Measurements from ENCODE around the gene SLC46A3. TPM values are rescaled to one million over a fixed set of nuclear protein-coding genes. Genes with fewer than 3 reads are reported as not detected.

SLC46A3 gene
- total RNA-seq, 1 donor from 2014 or later: 2.7 TPM

DNA sequence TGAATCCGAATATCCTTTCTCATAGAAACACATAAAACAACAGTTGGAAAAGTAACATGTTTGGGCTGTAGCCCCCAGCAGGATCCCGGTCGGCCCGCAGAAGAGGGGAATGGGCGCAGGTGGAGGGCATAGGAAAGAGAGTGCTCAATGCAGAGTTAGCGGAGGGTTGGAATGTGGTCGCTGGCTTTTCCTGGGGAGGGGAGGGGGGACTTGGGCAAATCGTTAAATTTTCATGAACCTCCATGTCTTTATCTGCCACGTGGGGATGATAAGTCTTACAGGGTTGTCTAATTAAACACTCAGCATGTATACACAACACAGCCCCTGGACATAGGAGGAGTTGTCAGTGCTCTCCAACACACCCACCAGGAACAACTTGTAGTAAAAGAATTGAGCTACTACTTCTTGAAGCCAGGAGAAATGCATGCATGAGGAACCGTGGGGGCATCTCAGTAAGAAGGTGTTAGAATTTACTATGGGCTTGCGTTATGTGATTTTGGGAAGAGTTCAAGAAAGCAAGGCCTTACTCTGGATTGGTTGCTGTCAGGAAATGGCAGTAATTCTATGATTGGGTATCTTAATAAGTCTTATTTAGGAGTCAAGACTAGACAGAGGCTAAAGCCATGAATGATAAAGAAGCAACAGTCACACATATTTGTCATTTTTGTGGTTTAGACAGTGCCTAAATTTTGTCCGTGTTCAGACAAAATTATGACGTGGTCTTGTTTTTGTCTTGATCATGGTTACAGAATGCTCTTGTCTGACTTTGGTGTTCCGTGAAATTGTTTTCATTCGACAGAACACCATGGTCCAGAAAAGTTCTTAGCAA, 671 bp upstream of the SLC46A3 start:
- peak overlapping the region; percentile 82 for H3K27ac Mint-ChIP-seq
- peak overlapping the region; percentile 85 for H3K4me3 Mint-ChIP-seq
- intact Hi-C loops (cut with micrococcal nuclease): loop anchor here (1.0 to 5.0 kb wide), 5 partner anchors 41 to 1467 kb away; partner anchors contain the start of genes PAN3, POMP and RPL21
- H3K4me1 Mint-ChIP-seq (ENCODE audit: low read depth): peaks cover 32% of the 10 kb centered on the region
- peaks cover 4% of the 10 kb centered on the region for H3K27me3 Mint-ChIP-seq (ENCODE audit: insufficient read depth)
- H3K9me3 Mint-ChIP-seq: no peaks in the 10 kb centered on the region
- no peaks in the 10 kb centered on the region for H3K36me3 Mint-ChIP-seq (ENCODE audit: low read depth)
- DNase-seq (ENCODE audit: low spot score): no peak

DNA sequence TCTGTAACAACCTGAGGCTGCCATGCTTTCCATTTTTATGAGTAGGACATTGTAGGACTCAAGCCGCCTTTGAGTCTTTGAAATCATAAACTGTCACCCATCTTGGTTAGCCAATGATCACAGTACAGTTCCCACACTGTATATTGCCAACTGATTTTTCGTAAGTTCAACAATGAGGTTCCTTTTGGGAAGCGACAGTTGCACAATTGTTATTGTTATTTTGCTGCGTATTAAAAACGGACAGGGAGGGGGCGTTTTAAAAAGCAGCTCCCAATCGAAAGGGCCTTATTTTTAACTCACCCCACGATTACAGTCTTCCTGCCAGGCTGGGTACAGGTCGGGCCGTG, 601 bp downstream of the SLC46A3 start:
- Mint-ChIP-seq H3K4me3 (peak overlapping the region; percentile 85), H3K4me1 (ENCODE audit: low read depth) (peaks cover 32% of the 10 kb centered on the region), H3K9me3 (no peaks in the 10 kb centered on the region), H3K27ac (peak overlapping the region; percentile 82), H3K36me3 (ENCODE audit: low read depth) (no peaks in the 10 kb centered on the region), H3K27me3 (ENCODE audit: insufficient read depth) (peaks cover 4% of the 10 kb centered on the region)
- no peak for DNase-seq (ENCODE audit: low spot score)
- intact Hi-C loops (cut with micrococcal nuclease): loop anchor here (1.0 to 5.0 kb wide), 5 partner anchors 10 to 1466 kb away; partner anchors contain the start of genes PAN3 and RPL21

DNA sequence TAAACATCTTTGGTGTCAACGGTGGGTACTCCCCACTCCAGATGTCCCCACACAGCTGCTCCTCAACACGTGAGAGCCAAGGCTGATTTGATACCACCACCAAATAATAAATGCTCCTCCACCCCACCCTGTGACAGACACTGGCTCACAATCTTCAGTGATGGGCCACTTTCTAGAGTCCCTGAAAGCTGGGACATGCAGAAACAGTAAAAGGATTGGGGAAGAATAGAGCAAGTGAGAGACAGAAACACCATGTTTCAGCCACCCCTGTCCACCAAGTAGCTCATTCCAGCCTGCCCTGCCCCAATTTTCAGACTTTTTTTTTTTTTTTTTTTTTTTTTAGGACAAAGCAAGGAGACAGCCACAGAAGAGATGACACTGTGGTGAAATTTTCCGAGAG, 1.6 kb downstream of the SLC46A3 start:
- Mint-ChIP-seq H3K4me3 (peak overlapping the region; percentile 66), H3K27ac (no peak overlapping the region), H3K27me3 (ENCODE audit: insufficient read depth) (peaks cover under 1% of the 10 kb centered on the region), H3K9me3 (no peaks in the 10 kb centered on the region), H3K36me3 (ENCODE audit: low read depth) (no peaks in the 10 kb centered on the region), H3K4me1 (ENCODE audit: low read depth) (peaks cover 32% of the 10 kb centered on the region)
- no peak for DNase-seq (ENCODE audit: low spot score)
- intact Hi-C loops (cut with micrococcal nuclease): loop anchor here (5.0 kb wide), 1 partner anchor 1465 kb away; the partner anchor contains the start of gene RPL21

DNA sequence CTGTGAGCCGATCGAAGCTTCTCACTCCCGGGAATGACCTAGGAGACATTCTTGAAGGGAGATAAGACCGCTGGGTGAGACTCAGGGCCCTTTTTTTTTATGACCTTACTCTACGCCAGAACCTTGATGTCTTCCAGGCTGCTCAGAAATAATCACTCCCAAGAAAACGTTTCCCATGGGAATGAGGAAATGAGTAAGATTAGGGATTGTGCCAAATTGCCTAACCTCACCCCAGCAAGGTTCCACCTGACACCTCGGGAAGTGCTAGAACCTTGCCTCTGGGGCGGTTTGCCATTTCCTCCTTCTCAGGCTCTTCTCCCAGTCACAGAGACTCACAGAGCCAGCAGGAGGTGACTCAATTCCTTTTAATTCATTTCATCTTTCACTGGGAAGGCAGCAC, 2.3 kb downstream of the SLC46A3 start:
- Mint-ChIP-seq H3K27me3 (ENCODE audit: insufficient read depth) (no peaks in the 10 kb centered on the region), H3K4me1 (ENCODE audit: low read depth) (peaks cover 32% of the 10 kb centered on the region), H3K36me3 (ENCODE audit: low read depth) (peaks cover 4% of the 10 kb centered on the region), H3K9me3 (no peaks in the 10 kb centered on the region), H3K4me3 (no peak overlapping the region), H3K27ac (no peak overlapping the region)
- no peak for DNase-seq (ENCODE audit: low spot score)
- intact Hi-C loops (cut with micrococcal nuclease): loop anchor here (5.0 kb wide), 1 partner anchor 1464 kb away; the partner anchor contains the start of gene RPL21

DNA sequence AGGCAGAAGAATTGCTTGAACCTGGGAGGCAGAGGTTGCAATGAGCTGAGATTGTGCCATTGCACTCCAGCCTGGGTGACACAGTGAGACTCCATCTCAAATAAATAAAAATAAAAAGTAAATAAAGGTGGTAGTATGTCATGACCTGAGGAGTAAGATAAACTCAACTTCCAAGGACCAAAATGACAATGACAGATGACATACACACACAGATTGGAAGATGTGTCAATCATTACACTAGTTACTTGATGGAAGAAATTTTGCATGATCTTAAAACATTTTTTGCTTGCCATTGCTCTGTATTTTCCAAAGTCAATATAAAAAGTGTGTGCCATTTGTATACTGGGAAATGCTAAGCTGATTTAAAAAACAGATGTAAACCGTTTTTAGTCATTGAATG, 4.1 kb downstream of the SLC46A3 start:
- H3K27ac Mint-ChIP-seq: no peak overlapping the region
- intact Hi-C loops (cut with micrococcal nuclease): loop anchor here (5.0 kb wide), 1 partner anchor 1462 kb away; the partner anchor contains the start of gene RPL21
- no peak for DNase-seq (ENCODE audit: low spot score)
- H3K27me3 Mint-ChIP-seq (ENCODE audit: insufficient read depth): no peaks in the 10 kb centered on the region
- H3K36me3 Mint-ChIP-seq (ENCODE audit: low read depth): peaks cover 8% of the 10 kb centered on the region
- no peak overlapping the region for H3K4me3 Mint-ChIP-seq
- H3K4me1 Mint-ChIP-seq (ENCODE audit: low read depth): peaks cover 30% of the 10 kb centered on the region
- no peaks in the 10 kb centered on the region for H3K9me3 Mint-ChIP-seq

DNA sequence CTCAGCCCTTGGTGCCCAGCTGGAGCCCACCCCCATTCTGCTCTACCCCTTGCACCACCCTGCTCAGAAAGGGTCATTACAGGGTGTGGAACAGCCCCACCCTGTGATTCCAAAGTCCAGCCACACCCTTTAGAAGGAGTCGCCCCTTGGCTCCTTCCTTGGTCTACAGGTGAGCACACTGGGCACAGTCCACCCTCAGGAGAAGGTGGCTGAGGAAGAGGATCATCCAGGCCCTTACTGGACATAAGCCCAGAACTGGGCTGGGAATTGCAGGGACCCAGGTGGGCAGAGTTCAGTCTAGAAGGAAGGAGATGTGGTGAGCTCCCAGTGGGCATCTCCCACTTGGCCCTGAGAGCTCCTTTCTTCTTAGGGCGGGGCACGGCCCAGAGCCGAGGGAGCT, 8.6 kb downstream of the SLC46A3 start:
- Mint-ChIP-seq H3K27me3 (ENCODE audit: insufficient read depth) (no peaks in the 10 kb centered on the region), H3K9me3 (no peaks in the 10 kb centered on the region), H3K4me1 (ENCODE audit: low read depth) (peaks cover 12% of the 10 kb centered on the region), H3K4me3 (no peak overlapping the region), H3K27ac (no peak overlapping the region), H3K36me3 (ENCODE audit: low read depth) (peaks cover 13% of the 10 kb centered on the region)
- no peak for DNase-seq (ENCODE audit: low spot score)
- intact Hi-C loops (cut with micrococcal nuclease): no loop called here

DNA sequence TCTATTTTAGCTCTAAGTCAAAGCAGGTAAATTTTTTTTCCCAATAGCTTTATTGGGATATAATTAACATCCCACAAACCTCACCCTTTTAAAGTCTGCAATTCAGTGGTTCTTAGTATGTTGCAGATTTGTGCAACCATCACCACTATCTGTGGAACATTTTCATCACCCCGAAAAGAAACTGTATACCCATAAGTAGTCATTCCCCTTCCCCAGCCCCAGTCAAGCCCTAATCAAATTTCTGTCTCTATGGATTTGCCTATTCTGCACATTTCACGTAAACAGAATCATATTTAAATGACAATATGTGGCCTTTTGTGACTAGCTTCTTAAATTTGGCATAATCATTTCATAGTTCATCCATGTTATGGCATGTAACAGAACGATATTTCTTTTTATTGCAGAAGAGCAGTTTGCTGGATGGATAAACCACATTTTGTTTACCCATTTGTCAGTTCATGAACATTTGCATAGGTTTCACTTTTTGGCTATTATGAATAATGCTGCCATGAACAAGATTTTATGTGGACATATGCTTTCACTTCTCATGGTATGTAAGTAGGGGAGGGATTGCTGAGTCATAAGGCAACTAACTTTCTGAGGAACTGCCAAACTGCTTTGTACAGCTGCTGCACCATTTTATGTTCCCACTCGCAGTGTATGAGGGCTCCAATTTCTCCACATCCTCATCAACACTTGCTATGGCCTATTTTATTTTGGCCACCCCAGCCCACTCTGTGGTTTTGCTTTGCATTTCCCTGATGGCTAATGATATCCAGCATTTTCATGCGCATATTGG, 10.9 kb downstream of the SLC46A3 start:
- H3K9me3 Mint-ChIP-seq: no peaks in the 10 kb centered on the region
- H3K27ac Mint-ChIP-seq: peak overlapping the region; percentile 6
- peaks cover 14% of the 10 kb centered on the region for H3K36me3 Mint-ChIP-seq (ENCODE audit: low read depth)
- H3K27me3 Mint-ChIP-seq (ENCODE audit: insufficient read depth): no peaks in the 10 kb centered on the region
- no peak for DNase-seq (ENCODE audit: low spot score)
- H3K4me3 Mint-ChIP-seq: no peak overlapping the region
- H3K4me1 Mint-ChIP-seq (ENCODE audit: low read depth): peaks cover 12% of the 10 kb centered on the region
- intact Hi-C loops (cut with micrococcal nuclease): loop anchor here (1.0 to 5.0 kb wide), 3 partner anchors 10 to 1086 kb away; partner anchors contain the start of genes LNX2, POLR1D, POMP and SLC46A3

DNA sequence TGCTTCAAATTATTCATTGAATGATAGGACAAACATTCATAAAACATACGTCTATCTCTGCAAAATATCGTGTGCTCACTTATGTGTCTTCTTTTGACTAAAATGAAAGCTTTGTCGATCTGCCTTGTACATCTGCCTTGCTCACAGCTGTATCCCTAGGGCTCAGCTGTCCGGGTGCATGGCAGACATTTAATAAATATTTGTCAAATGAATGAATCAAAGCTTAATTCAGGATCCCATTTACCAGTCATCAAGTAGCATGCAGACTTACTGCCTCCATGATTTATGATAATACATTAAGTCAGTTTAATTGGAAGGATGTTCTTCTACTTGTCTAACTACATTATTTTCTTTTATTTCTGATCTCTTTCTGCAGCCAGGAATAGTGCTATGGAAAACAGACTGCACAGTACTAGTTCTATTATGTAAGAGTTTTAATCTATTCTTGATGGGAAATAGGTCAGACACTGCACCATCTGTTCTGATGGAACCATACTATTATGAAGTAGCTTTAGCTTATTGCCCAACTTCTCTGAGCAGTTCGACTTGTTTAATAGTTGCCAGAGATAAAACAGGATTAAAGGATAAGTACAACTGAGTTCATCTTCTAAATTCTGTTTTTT, 13.2 kb downstream of the SLC46A3 start:
- no peaks in the 10 kb centered on the region for H3K27me3 Mint-ChIP-seq (ENCODE audit: insufficient read depth)
- H3K4me3 Mint-ChIP-seq: no peak overlapping the region
- H3K9me3 Mint-ChIP-seq: no peaks in the 10 kb centered on the region
- H3K4me1 Mint-ChIP-seq (ENCODE audit: low read depth): peaks cover 12% of the 10 kb centered on the region
- no peak overlapping the region for H3K27ac Mint-ChIP-seq
- peaks cover 13% of the 10 kb centered on the region for H3K36me3 Mint-ChIP-seq (ENCODE audit: low read depth)
- intact Hi-C loops (cut with micrococcal nuclease): loop anchor here (5.0 kb wide), 1 partner anchor 1083 kb away; the partner anchor contains the start of genes LNX2 and POLR1D
- DNase-seq (ENCODE audit: low spot score): no peak

DNA sequence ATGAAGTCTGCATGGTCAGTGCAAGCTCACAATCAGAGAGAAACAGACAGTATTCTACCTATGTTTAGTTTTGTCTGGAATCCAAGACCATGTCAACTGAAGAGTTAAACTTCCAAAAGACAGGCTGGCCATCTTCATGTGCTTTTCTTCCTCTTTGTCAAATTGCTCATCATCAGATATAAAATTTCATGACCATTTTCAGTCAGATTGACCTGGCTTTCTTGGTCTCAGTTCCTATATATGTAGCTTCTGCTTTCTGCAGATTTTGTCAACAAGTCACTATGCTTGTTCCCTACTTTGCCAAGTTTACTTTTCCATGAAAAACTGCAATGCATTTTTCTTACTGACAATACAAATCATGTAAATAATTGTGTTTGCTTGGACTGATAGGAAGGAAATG, 13.9 kb downstream of the SLC46A3 start:
- Mint-ChIP-seq H3K27ac (no peak overlapping the region), H3K4me1 (ENCODE audit: low read depth) (peaks cover 12% of the 10 kb centered on the region), H3K27me3 (ENCODE audit: insufficient read depth) (no peaks in the 10 kb centered on the region), H3K9me3 (no peaks in the 10 kb centered on the region), H3K36me3 (ENCODE audit: low read depth) (peaks cover 15% of the 10 kb centered on the region), H3K4me3 (no peak overlapping the region)
- no peak for DNase-seq (ENCODE audit: low spot score)
- intact Hi-C loops (cut with micrococcal nuclease): loop anchor here (5.0 kb wide), 1 partner anchor 1083 kb away; the partner anchor contains the start of genes LNX2 and POLR1D

DNA sequence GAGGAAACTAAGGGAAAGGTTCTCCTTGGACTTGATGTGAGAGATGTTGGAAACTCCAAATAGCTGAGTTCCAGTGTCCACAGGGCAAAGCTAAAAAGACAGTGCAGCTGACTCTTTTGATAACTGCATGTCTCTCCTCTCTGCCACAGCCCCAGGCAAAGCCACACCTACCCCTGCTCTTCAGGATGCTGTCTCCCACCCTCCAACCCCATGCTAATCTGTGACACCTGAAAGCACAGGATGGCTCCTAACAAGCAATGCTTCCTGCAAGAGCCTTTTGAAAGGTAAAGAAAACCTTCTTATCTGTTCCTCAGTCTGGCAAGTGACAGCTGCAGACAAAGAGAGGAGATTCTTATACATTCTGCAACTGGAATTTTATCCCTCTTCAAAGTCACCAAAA, 14.5 kb downstream of the SLC46A3 start:
- DNase-seq (ENCODE audit: low spot score): no peak
- intact Hi-C loops (cut with micrococcal nuclease): no loop called here
- Mint-ChIP-seq H3K27ac (no peak overlapping the region), H3K27me3 (ENCODE audit: insufficient read depth) (no peaks in the 10 kb centered on the region), H3K36me3 (ENCODE audit: low read depth) (peaks cover 17% of the 10 kb centered on the region), H3K4me1 (ENCODE audit: low read depth) (peaks cover 12% of the 10 kb centered on the region), H3K4me3 (no peak overlapping the region), H3K9me3 (no peaks in the 10 kb centered on the region)

DNA sequence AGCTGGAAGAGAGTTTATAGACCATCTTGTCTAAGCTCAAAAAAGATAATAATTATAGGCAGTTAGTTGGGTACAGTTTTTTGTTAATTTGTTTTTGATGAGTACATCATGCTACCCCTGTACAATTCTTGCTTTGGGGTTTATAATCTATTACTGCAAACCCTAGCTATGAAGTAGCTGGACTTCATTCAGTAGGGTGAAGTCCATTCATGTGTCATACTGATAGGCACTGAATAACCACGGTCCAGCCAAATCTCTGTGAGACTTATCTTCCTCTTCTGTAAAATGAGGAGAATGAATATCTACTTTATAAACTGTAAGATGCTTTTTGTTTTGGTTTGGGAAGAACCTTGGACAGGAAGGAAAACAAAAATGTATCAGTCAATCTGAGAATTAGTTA, 19.5 kb downstream of the SLC46A3 start:
- H3K27me3 Mint-ChIP-seq (ENCODE audit: insufficient read depth): peaks cover 2% of the 10 kb centered on the region
- no peak overlapping the region for H3K27ac Mint-ChIP-seq
- no peak overlapping the region for H3K4me3 Mint-ChIP-seq
- H3K9me3 Mint-ChIP-seq: no peaks in the 10 kb centered on the region
- peaks cover 19% of the 10 kb centered on the region for H3K36me3 Mint-ChIP-seq (ENCODE audit: low read depth)
- no peaks in the 10 kb centered on the region for H3K4me1 Mint-ChIP-seq (ENCODE audit: low read depth)
- DNase-seq (ENCODE audit: low spot score): no peak
- intact Hi-C loops (cut with micrococcal nuclease): no loop called here

DNA sequence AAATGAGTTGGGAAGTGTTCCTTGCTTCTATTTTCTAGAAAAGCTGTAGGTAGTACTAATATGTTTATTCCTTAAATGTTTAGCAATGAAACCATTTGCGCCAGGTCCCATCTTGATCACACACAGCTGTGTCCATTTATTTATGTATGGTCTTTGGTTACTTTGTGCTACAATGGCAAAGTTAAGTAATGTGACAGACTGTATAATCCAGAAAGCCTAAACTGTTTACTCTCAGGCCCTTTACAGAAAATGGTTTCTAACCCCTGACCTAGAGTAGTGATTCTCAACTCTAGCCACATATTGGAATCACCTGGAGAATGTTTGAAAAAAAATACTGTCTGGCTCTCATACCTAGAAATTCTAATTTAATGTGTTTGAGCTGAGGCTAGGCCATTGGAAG, 21.3 kb downstream of the SLC46A3 start:
- H3K27ac Mint-ChIP-seq: no peak overlapping the region
- intact Hi-C loops (cut with micrococcal nuclease): no loop called here
- H3K9me3 Mint-ChIP-seq: no peaks in the 10 kb centered on the region
- H3K27me3 Mint-ChIP-seq (ENCODE audit: insufficient read depth): peaks cover 2% of the 10 kb centered on the region
- no peak for DNase-seq (ENCODE audit: low spot score)
- H3K4me3 Mint-ChIP-seq: no peak overlapping the region
- H3K4me1 Mint-ChIP-seq (ENCODE audit: low read depth): no peaks in the 10 kb centered on the region
- peaks cover 18% of the 10 kb centered on the region for H3K36me3 Mint-ChIP-seq (ENCODE audit: low read depth)

Data from activated T-helper 1 cell treated with anti-CD3 and anti-CD28 coated beads, Interleukin-12 subunit alpha, Interleukin-12 subunit beta, Interleukin-2, Interleukin-4 antibody, amounts not matched to agents 30 ng/mL and 10 ng/mL and 1 ng/mL, durations not matched to agents 14 hours and 24 hours and 36 hours (primary cell).